ENCODE data around the gene ENTPD8.
A peak's percentile ranks its signal among the peaks of the same experiment; 100 is the strongest.
"Not testable (repeated sequence)": the region's sequence is repeated elsewhere in the genome, so short reads cannot be mapped to it uniquely, and the experiment has no call there.

The ENTPD8 gene

DNA sequence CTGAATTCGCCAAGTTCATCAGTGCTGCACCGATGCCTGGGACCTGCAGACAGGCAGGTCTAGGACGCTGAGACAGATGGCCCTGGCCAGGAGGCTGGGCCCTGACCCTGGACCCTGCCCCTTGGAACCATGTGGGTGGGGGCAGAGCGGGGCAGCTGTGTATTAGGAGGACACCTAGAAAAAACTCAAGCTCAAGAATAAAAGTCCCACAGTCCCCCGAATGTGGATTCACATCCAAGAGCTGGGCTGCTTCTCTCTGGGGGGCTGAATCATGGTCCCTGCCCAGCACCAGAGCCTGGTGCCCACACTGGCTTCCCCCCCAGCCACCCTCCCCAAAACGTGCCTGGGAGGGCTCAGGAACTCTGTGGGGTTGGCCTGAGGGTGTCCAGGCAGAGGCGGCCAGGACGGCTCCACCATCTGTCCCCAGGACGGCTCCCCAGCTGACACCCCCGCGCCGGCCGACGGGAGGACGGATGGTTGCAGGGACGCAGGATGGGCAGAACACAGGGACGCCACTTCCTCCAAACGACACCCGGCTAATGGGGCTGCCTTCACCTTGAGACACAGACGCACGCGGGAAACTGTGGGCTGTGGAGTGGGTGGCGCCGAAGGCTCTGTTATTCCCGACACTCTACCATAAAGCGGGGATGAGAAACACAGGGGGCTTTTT, 53.1 kb downstream of the ENTPD8 start:
- Histone ChIP-seq H3K9me3 (ENCODE audit: severe bottlenecking) (no peaks in the 10 kb centered on the region), H3K27ac (ENCODE audit: poor library complexity, severe bottlenecking) (no peak overlapping the region), H3K36me3 (ENCODE audit: low read depth) (no peaks in the 10 kb centered on the region), H3K27me3 (ENCODE audit: insufficient read depth, poor library complexity, severe bottlenecking) (no peaks in the 10 kb centered on the region), H3K4me1 (ENCODE audit: insufficient read depth, poor library complexity, severe bottlenecking) (no peaks in the 10 kb centered on the region), H3K4me3 (ENCODE audit: severe bottlenecking) (no peak overlapping the region)
- no peak for ATAC-seq (ENCODE audit: low read depth)
- TF ChIP-seq, protein P1, sequence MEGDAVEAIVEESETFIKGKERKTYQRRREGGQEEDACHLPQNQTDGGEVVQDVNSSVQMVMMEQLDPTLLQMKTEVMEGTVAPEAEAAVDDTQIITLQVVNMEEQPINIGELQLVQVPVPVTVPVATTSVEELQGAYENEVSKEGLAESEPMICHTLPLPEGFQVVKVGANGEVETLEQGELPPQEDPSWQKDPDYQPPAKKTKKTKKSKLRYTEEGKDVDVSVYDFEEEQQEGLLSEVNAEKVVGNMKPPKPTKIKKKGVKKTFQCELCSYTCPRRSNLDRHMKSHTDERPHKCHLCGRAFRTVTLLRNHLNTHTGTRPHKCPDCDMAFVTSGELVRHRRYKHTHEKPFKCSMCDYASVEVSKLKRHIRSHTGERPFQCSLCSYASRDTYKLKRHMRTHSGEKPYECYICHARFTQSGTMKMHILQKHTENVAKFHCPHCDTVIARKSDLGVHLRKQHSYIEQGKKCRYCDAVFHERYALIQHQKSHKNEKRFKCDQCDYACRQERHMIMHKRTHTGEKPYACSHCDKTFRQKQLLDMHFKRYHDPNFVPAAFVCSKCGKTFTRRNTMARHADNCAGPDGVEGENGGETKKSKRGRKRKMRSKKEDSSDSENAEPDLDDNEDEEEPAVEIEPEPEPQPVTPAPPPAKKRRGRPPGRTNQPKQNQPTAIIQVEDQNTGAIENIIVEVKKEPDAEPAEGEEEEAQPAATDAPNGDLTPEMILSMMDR (IDR thresholded peaks at IDR 0.05; ENCODE audit: poor library complexity, severe bottlenecking): no peak
- no peak for DNase-seq (ENCODE audit: low spot score)

DNA sequence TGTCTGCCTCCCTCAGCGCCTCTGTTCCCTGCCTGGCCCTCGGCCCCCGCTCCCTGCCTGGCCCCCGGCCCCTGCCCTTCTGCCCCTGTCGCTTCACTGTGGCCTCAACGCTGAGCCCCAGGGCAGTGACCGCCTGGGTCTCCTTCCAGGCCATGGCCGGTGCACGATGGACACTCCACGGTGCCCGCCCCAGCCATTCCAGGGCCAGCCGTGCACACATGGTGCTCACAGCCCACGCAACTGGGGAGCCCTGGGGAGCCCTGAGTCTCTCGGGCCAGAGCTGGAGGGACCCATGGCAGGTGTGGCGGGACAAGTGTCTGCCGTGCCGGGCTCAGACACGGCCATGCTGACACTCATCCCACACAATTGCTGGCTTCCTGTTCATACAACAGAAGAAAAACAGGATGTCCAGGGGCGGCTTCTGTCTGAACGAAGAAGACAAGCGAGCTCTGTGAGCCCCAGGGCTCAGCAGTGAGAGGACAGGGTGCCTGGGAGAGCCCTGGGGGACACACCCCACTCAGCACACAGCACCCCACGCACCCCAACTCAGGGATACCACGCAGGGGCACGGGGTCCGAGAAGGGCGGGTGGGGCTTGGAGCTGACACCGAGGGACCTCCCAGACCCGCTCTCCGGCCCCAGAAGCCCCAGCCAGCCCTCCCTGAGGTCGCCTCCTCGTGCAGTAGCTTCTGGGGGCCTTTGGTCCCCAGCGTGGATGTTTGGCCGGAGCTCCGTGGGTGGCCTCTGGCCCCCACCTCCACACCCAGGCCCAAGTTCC, 53.9 kb downstream of the ENTPD8 start:
- Histone ChIP-seq H3K4me3 (ENCODE audit: severe bottlenecking) (no peak overlapping the region), H3K9me3 (ENCODE audit: severe bottlenecking) (no peaks in the 10 kb centered on the region), H3K27me3 (ENCODE audit: insufficient read depth, poor library complexity, severe bottlenecking) (no peaks in the 10 kb centered on the region), H3K4me1 (ENCODE audit: insufficient read depth, poor library complexity, severe bottlenecking) (no peaks in the 10 kb centered on the region), H3K27ac (ENCODE audit: poor library complexity, severe bottlenecking) (no peak overlapping the region), H3K36me3 (ENCODE audit: low read depth) (no peaks in the 10 kb centered on the region)
- ATAC-seq (ENCODE audit: low read depth) (no peak), DNase-seq (ENCODE audit: low spot score) (no peak)
- TF ChIP-seq, protein P1 (IDR thresholded peaks at IDR 0.05; ENCODE audit: poor library complexity, severe bottlenecking): no peak

DNA sequence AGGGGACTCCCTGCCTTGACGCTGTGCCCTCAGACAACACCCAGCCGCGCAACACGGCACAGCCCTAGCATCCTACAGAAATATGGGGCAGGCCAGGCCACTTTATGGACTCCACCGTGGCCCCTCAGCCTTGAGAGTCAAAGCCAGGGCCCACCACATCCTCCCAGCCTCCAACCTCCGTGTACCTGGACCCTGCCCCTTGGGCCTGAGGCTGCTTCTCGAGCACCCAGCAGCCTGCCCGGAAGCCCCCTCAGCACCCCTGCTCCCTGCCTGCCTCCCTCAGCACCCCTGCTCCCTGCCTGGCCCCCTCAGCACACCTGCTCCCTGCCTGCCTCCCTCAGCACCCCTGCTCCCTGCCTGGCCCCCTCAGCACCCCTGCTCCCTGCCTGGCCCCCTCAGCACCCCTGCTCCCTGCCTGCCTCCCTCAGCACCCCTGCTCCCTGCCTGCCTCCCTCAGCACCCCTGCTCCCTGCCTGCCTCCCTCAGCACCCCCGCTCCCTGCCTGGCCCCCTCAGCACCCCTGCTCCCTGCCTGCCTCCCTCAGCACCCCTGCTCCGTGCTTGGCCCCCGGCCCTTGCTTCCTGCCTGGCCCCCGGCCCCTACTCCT, 54.5 kb downstream of the ENTPD8 start:
- not testable (repeated sequence) for H3K36me3 ChIP-seq (ENCODE audit: low read depth); H3K27ac ChIP-seq (ENCODE audit: poor library complexity, severe bottlenecking); H3K4me1 ChIP-seq (ENCODE audit: insufficient read depth, poor library complexity, severe bottlenecking); H3K27me3 ChIP-seq (ENCODE audit: insufficient read depth, poor library complexity, severe bottlenecking); DNase-seq (ENCODE audit: low spot score); H3K4me3 ChIP-seq (ENCODE audit: severe bottlenecking); ATAC-seq (ENCODE audit: low read depth); H3K9me3 ChIP-seq (ENCODE audit: severe bottlenecking)

- Histone ChIP-seq H3K4me1 (ENCODE audit: insufficient read depth, poor library complexity, severe bottlenecking) (no peaks in the 10 kb centered on the region), H3K4me3 (ENCODE audit: severe bottlenecking) (no peak overlapping the region), H3K9me3 (ENCODE audit: severe bottlenecking) (no peaks in the 10 kb centered on the region), H3K27me3 (ENCODE audit: insufficient read depth, poor library complexity, severe bottlenecking) (no peaks in the 10 kb centered on the region), H3K36me3 (ENCODE audit: low read depth) (no peaks in the 10 kb centered on the region), H3K27ac (ENCODE audit: poor library complexity, severe bottlenecking) (no peak overlapping the region)
- TF ChIP-seq, protein P1 (IDR thresholded peaks at IDR 0.05; ENCODE audit: poor library complexity, severe bottlenecking): no peak
- ATAC-seq (ENCODE audit: low read depth): no peak
- DNase-seq (ENCODE audit: low spot score): peak; percentile 31
These were observed 56.0 kb downstream of the ENTPD8 start for GRCh38 chr9:137385061-137385655.
